Stimulated activated memory B cell treated with anti-CD40 and anti-IgM and Interleukin-4, amounts not matched to agents 10 μg/mL and 1 μg/mL and 100 μg/mL, for 72 hours (primary cell): ENCODE results near the gene ETV6.

Experiments
- ATAC-seq: fragments of 150-1000 bp; cut with Tn5 transposase; 2 replicates; pipeline ENCODE4 v1.10.0; 2021
- H3K27ac Mint-ChIP-seq: one replicate; pipeline ENCODE4 v1.8.0; 2022; ENCODE audit warnings: mild to moderate bottlenecking, mixed read lengths
- H3K27me3 Mint-ChIP-seq: one replicate; pipeline ENCODE4 v1.8.0; 2022; ENCODE audit warnings: mixed read lengths
- H3K36me3 Mint-ChIP-seq: one replicate; pipeline ENCODE4 v1.8.0; 2022; ENCODE audit warnings: mixed read lengths
- H3K4me1 Mint-ChIP-seq: one replicate; pipeline ENCODE4 v1.8.0; 2022; ENCODE audit warnings: mixed read lengths
- H3K4me3 Mint-ChIP-seq: one replicate; pipeline ENCODE4 v1.8.0; 2022; ENCODE audit warnings: mild to moderate bottlenecking, moderate library complexity, mixed read lengths
- H3K9me3 Mint-ChIP-seq: one replicate; pipeline ENCODE4 v1.8.0; 2022; ENCODE audit warnings: mixed read lengths

Gene ETV6

DNA sequence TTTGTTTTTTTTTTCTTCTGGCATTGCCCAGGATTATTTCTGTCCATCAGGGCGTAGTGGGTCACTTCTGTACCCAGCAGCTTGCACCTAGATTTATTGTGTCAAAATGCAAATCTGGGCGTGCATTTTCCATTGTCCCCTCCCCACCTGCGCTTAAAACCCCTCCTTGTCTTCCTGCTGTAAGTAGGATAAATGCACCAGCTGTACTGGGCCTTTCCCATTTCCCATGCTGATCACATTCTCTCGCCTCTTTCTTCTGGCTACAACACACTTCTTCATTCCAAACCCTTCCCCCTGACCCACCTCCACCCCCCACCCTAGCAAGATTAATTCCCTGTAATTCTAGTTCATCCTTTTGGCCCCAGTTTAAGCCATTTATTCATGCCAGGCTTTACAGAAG is 128.0 kb downstream of the ETV6 start:
- H3K36me3 Mint-ChIP-seq = peaks cover 38% of the 10 kb centered on the region
- peaks cover 74% of the 10 kb centered on the region for H3K4me1 Mint-ChIP-seq

DNA sequence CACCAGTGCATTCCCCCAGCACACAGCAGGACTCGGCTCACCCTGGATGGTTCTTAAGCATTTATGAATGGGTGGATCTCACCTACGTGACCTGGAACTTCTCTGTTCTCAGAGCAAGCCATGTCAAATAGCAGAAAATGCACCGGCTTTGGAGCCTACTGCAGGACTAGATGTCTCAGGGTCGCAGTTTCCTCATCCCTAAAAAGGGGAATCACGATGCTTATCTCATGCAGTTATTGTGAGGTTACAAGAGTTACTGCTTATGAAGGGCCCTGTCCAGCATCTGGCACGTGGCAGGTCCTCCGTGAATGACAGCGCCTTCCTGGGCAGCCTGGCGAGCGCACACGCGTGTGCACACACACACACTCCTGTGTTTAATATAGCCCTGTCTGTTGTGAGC is 128.5 kb downstream of the ETV6 start:
- Mint-ChIP-seq H3K27me3 (no peaks in the 10 kb centered on the region), H3K4me3 (no peak overlapping the region), H3K27ac (peak overlapping the region; percentile 52), H3K4me1 (peaks cover 74% of the 10 kb centered on the region), H3K36me3 (peaks cover 42% of the 10 kb centered on the region), H3K9me3 (peaks cover 1% of the 10 kb centered on the region)
- ATAC-seq = no peak

More for the DNA sequence above, 128.0 kb downstream of the ETV6 start:
- H3K4me3 Mint-ChIP-seq = no peak overlapping the region
- peak overlapping the region; percentile 52 for H3K27ac Mint-ChIP-seq
- H3K9me3 Mint-ChIP-seq = no peaks in the 10 kb centered on the region
- ATAC-seq = no peak
- H3K27me3 Mint-ChIP-seq = no peaks in the 10 kb centered on the region

DNA sequence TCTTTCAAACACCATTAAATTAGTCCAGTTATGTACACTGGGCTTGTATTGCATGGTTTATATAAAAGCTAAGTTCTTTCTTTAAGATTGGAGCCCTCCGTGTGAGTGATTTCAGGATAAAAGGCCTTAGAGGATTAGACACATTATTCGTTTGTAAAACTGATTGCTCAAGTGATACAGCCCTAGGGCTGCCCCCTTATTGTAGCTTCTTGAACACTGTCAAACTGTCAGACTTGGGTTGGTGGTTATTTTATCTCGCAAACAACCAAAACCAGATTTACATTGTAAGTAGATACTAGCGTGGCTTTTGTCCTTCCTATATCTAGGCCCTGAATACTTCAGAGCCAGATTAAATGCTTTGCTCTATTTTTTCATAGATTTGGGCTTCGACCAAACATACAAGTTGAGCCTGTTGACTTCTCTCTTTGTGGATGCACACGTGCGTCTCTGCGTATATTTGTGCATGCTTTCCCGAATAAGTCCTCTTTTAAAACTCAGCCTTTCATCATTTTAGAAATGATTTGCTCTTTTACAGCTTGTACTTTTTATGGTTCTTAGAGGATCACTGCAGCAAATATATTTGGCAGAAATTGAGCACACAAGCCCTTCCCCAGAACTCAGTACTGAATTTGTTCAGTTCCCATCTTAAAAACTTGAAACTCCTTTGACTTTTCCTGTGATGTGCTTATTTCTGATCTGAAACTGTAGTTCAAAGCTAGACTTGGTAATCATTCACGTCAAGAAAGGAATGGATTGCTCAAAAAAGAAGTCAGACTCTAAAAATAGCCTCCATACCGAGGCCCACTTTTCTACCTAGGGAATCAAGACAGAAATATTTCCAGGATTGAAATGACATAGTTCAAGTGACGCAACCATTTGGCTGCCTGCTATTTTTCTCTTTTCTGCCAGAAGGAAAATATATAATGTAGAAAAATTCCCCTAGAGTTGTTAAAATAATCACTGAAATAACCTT is 129.5 kb downstream of the ETV6 start:
- H3K36me3 Mint-ChIP-seq = peaks cover 45% of the 10 kb centered on the region
- H3K27ac Mint-ChIP-seq = peak overlapping the region; percentile 52
- no peak overlapping the region for H3K4me3 Mint-ChIP-seq
- peak; percentile 5 for ATAC-seq
- no peaks in the 10 kb centered on the region for H3K27me3 Mint-ChIP-seq
- H3K4me1 Mint-ChIP-seq = peaks cover 76% of the 10 kb centered on the region
- peaks cover 5% of the 10 kb centered on the region for H3K9me3 Mint-ChIP-seq

DNA sequence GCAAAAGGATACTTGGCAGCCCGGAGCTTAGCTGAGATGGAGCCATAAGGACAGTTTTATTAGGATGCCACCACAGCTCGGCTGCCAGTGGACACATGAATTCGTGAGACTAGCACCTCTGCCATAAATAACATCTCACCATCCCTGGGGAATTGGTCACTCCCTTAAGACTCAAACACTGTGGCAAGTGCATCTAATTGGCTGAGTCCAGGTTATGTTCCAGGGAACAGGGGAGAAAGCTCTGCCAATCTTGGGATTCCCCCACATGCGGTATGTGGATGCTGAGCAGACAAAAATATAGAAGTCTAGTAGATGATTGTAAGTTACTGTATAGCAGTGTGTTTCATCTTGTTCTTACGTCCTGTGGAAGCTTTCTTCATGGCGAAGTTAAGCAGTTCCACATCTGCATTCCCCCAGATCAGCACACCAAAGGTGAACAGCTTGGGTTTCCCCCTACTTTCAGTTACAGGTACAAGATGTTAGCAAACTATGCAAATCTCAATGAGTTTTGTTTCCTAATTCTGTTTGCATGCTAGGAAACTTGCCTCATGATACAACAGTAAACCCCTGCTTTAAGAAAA is 131.1 kb downstream of the ETV6 start:
- Mint-ChIP-seq H3K36me3 (peaks cover 50% of the 10 kb centered on the region), H3K27me3 (no peaks in the 10 kb centered on the region), H3K4me1 (peaks cover 81% of the 10 kb centered on the region), H3K27ac (peak overlapping the region; percentile 52), H3K4me3 (no peak overlapping the region), H3K9me3 (peaks cover 5% of the 10 kb centered on the region)
- peak; percentile 92 for ATAC-seq

DNA sequence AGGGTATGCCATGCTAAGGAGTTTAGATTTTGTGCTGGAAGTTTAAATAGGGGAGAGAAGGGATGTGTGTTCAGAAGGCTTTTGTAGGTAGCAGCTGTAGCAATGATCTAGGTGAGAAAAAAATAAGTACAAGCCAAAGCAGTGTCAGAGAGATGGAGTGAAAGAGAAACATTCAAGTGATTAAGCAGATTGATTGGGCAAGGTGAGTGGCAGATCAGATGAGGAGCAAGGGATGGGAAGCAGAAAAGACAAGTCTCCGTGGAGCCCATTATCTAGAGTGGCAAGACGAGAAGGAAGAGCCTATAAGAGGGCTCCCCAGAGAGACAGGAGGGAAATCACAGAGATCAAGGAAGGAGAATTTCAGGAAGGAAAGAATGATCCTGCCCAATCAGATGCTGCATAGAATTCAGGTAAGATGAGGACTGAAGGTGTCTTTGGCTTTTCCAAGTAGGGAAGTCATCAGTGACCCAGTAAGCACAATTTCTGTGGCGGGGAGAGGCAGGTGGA is 133.5 kb downstream of the ETV6 start:
- H3K27ac Mint-ChIP-seq = peak overlapping the region; percentile 52
- ATAC-seq = no peak
- peaks cover 5% of the 10 kb centered on the region for H3K9me3 Mint-ChIP-seq
- peaks cover 81% of the 10 kb centered on the region for H3K4me1 Mint-ChIP-seq
- no peaks in the 10 kb centered on the region for H3K27me3 Mint-ChIP-seq
- H3K4me3 Mint-ChIP-seq = no peak overlapping the region
- H3K36me3 Mint-ChIP-seq = peaks cover 40% of the 10 kb centered on the region

DNA sequence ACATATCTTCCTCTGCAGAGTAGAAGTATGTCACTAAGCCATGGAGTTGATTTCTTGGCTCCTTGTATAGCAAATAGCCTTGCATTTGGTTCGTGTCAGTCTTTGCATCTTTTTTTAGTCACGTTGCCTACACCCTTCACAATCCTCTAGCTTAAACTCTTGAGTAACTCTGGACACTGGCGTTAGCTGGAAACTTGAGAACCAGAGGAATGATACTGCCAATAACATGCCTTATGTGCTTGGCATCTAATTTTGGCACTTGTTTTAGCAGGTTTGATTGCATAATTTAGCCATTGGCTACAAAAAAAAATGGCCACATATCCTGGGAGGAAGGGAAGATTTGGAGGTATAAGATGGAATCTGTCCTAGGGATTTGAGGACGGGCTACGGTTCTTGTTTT is 136.2 kb downstream of the ETV6 start:
- Mint-ChIP-seq H3K27me3 (no peaks in the 10 kb centered on the region), H3K27ac (peak overlapping the region; percentile 28), H3K9me3 (peaks cover 5% of the 10 kb centered on the region), H3K4me1 (peaks cover 76% of the 10 kb centered on the region), H3K4me3 (no peak overlapping the region), H3K36me3 (peaks cover 49% of the 10 kb centered on the region)
- no peak for ATAC-seq

DNA sequence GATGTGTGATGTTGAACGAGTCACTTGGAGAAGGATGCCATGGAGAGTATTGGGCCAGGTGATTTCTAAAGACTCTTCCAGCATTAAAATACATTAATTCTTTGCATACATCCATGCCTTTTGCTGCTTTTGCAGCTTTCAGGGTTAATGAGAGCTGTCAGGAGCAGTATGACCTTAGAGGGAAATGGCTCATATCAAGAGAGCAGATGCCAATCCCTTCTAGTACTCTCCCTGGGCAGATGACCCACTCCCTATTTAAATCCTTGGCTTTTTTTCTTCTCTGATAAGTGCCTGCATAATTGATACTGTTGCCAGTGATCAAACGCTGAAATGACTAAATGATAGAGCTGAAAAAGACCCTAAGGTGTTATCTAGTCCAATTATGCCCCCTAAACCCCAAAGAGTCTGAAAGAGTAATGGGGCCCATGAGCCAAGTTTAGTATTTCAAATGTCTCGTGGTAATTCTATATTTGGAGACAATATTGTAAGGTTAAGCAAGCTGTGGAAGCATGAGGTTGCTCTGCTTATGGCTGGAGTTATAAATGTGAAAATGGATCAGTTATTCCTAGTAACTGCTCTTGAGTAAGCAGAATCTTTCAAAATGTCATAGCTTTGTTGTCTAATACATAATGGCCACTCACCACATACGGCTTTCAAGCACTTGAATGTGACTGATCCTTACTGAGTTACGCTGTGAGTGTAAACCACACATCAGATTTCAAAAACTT is 137.3 kb downstream of the ETV6 start:
- ATAC-seq = no peak
- Mint-ChIP-seq H3K27me3 (no peaks in the 10 kb centered on the region), H3K4me1 (peaks cover 74% of the 10 kb centered on the region), H3K9me3 (peaks cover 5% of the 10 kb centered on the region), H3K36me3 (peaks cover 57% of the 10 kb centered on the region), H3K4me3 (no peak overlapping the region), H3K27ac (no peak overlapping the region)

DNA sequence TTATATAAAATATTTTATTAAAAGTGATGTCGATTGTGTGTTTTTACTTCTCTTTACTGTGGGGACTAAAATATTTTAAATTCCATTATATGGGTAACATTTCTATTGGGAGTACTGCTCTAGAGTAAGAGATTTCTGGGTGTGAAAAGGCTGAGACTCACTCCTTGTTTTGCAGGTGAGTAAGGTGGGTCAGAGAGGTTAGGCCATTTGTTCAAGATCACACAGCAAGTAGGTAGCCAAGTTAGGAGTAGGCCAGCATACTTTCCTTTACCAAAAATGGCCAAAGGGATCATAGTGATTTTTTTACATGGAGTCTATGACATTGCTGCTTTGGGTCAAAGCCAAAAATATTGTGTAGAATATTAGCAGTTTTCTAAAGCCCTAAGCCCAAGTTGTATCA is 138.0 kb downstream of the ETV6 start:
- H3K27ac Mint-ChIP-seq = peak overlapping the region; percentile 20
- peaks cover 70% of the 10 kb centered on the region for H3K4me1 Mint-ChIP-seq
- peaks cover 5% of the 10 kb centered on the region for H3K9me3 Mint-ChIP-seq

DNA sequence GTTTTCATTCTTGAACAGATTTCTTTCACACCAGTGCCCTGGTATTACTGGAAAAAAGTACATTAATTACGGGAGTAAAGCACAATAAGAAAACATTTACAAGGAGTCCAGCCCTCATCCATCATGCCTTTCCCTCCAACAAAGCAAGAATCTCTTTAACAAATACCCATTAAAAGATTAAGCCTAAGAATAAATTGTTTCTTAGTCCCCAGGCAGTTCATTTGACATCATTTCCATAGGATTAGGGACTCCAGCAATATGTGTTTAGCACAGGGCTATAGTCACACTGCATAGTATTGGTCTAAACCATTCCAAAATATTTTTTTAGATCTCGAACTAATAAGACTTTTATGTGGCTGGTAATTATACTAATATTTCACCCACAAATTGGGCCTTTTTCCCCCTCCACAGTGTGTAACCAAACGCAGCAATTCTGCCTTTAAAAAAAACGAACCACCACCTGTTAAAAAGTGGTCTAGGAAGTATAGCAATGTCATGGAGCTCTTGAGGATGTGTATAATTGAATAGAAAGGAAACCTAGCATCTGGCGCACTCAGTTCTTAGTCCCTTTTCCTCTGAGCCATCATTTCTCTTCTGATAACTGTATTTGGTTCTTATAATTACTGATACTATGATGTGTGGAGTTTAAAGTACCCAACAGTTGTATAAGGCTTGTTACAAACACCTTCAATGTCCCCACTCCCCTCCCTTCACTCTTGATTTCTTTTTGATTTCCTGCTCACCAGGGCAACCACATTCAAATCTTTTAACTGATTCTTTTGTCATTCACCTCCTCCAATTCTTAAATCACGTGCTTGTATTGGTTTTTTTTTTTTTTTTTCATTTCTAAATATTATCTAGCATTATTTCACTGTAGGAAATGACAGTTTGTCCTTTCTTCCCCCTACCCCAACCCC is 138.7 kb downstream of the ETV6 start:
- H3K9me3 Mint-ChIP-seq = peaks cover 1% of the 10 kb centered on the region
- H3K36me3 Mint-ChIP-seq = peaks cover 51% of the 10 kb centered on the region
- H3K4me3 Mint-ChIP-seq = no peak overlapping the region
- H3K27ac Mint-ChIP-seq = peak overlapping the region; percentile 20
- no peaks in the 10 kb centered on the region for H3K27me3 Mint-ChIP-seq
- no peak for ATAC-seq
- H3K4me1 Mint-ChIP-seq = peaks cover 63% of the 10 kb centered on the region

More for the DNA sequence above, 138.0 kb downstream of the ETV6 start:
- ATAC-seq = no peak
- H3K36me3 Mint-ChIP-seq = peaks cover 57% of the 10 kb centered on the region
- H3K27me3 Mint-ChIP-seq = no peaks in the 10 kb centered on the region
- no peak overlapping the region for H3K4me3 Mint-ChIP-seq

DNA sequence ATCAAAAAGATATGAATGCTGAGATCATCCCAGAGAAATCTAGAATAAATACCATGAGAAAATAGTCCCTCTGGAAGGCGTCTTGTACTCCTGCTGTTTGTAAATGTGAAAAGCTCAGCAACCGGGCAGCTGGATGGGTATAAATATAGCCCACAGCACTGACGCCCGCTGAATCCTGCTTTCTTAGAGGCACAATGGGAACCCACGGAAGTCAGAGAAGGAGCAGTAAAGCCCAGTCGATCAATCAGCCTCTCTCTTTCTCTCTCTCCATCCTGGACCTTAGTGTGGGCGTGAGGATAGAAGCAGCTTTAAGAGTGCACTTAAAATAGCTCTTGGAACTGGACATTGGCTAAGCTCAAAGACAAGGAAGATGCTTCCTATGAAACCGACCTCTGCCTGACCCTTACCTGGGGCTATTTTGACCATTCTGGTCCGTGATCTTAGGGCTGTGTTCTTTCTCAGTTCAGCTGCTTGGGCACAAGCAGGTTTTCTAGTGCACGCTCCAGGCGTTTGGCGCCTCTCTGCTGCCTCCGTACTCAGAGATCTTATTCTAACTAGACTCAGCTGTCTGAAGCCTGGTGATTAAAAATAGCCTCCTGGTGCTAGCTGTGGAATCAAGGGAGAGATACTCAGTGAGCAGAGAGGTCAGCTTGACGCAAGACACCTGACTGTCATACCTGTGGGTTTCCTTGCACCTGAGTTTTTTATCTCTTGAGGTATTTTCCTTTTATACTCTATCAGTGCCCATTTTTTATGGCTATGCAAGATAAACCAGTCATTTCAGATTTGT is 144.6 kb downstream of the ETV6 start:
- no peak overlapping the region for H3K4me3 Mint-ChIP-seq
- H3K27ac Mint-ChIP-seq = peak overlapping the region; percentile 58
- no peaks in the 10 kb centered on the region for H3K27me3 Mint-ChIP-seq
- ATAC-seq = no peak
- peaks cover 71% of the 10 kb centered on the region for H3K36me3 Mint-ChIP-seq
- H3K9me3 Mint-ChIP-seq = no peaks in the 10 kb centered on the region
- peaks cover 74% of the 10 kb centered on the region for H3K4me1 Mint-ChIP-seq

DNA sequence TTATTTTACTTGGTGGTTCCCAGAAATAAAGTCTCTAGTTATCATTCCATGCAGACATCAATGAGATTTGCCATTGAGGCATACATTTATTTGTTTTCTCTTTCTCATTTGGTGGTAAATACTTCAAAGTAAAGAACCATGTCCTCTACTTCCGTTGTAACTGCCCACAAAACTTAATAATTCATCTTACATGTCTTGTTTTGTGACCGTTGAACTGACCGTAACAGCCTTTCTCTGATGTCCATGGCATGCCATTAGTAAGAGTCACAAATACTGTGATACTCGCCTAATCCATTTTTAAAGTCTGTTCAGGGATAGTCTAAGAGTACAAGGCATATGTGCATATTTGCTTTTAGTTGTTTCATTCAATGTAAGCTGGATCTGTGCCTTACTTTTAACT is 145.3 kb downstream of the ETV6 start:
- Mint-ChIP-seq H3K27me3 (no peaks in the 10 kb centered on the region), H3K9me3 (no peaks in the 10 kb centered on the region), H3K4me1 (peaks cover 71% of the 10 kb centered on the region), H3K27ac (no peak overlapping the region), H3K36me3 (peaks cover 67% of the 10 kb centered on the region), H3K4me3 (no peak overlapping the region)
- ATAC-seq = no peak

DNA sequence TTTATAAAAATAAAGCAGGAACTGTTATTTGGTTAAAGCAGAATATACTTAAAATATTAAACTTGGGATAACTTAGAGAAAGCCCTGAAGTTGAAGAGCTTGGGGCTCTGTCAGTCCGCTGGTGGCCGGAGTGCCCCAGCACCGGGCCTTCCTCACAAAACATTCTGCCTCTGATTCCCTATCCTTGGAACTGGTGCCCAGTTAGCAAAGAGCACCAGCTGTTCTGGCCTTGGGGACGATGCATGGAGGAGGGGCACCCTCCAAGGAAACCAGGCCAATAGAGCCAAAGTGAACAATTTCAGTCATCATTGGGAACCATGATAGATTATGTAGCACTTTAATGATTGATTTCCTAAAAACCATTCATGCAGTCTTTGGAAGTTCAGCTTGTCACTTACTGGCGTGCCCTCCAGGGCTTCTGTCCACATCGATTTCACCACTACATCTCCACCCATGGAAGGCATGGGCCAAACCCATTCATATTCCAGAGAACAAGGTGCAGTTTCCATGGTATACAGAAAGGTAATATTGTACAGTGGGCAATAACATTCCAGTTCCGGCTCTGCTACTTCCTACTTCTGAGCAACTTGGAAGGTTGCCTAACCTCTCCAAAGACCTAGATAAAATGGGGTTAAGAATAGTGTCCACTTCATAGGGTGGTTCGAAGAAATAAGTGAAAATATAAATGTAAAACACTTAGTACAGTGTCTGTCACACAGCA is 145.9 kb downstream of the ETV6 start:
- H3K9me3 Mint-ChIP-seq = no peaks in the 10 kb centered on the region
- H3K27ac Mint-ChIP-seq = no peak overlapping the region
- H3K4me1 Mint-ChIP-seq = peaks cover 68% of the 10 kb centered on the region
- H3K36me3 Mint-ChIP-seq = peaks cover 64% of the 10 kb centered on the region
- no peak overlapping the region for H3K4me3 Mint-ChIP-seq
- H3K27me3 Mint-ChIP-seq = no peaks in the 10 kb centered on the region
- ATAC-seq = no peak

DNA sequence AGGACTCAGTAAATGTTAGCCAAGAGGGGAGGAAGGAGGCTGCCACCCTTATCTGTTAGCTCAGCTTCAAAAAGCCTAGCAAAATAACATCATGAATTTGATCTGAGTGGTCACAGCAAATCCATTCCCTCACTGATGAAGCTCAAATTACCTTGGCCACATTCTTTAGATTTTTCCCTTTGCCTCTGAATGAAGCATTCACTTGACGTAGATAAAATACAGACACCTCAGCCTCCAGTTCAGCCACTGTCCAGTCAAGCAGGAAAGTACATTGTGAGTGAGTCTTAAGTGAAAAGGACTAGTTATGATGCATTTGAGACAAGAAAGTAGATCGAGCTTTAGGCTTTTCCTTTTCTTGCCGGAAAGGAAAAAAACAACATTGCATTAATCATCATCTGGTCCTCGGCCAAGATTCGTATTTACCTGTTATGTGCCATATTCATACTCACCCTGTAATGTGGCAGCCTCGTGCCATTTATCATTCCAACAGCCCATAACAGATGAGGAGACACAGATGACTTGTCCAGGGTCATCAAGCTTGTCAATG is 146.5 kb downstream of the ETV6 start:
- ATAC-seq = no peak
- Mint-ChIP-seq H3K27me3 (no peaks in the 10 kb centered on the region), H3K4me1 (peaks cover 67% of the 10 kb centered on the region)

More for the DNA sequence above, 146.5 kb downstream of the ETV6 start:
- H3K9me3 Mint-ChIP-seq = no peaks in the 10 kb centered on the region
- H3K27ac Mint-ChIP-seq = peak overlapping the region; percentile 31
- H3K36me3 Mint-ChIP-seq = peaks cover 61% of the 10 kb centered on the region
- no peak overlapping the region for H3K4me3 Mint-ChIP-seq
